BLaER1 (cell line): ENCODE results near the gene KLK15.

ENCODE experiments used
- H3K27ac ChIP-seq: shearing (Covaris generic); formaldehyde crosslinking; 2 replicates; pipeline ENCODE4 v1.8.1; 2022
- H3K27me3 ChIP-seq: shearing (Covaris generic); formaldehyde crosslinking; 2 replicates; pipeline ENCODE4 v1.8.1; 2022
- H3K36me3 ChIP-seq: shearing (Covaris generic); formaldehyde crosslinking; 2 replicates; pipeline ENCODE4 v1.8.1; 2022
- H3K4me1 ChIP-seq: shearing (Covaris generic); formaldehyde crosslinking; 2 replicates; pipeline ENCODE4 v1.8.1; 2022
- H3K4me2 ChIP-seq: shearing (Covaris generic); formaldehyde crosslinking; 2 replicates; pipeline ENCODE4 v1.8.1; 2022
- H3K4me3 ChIP-seq: shearing (Covaris generic); formaldehyde crosslinking; 2 replicates; pipeline ENCODE4 v1.8.1; 2022
- H3K9ac ChIP-seq: shearing (Covaris generic); formaldehyde crosslinking; 2 replicates; pipeline ENCODE4 v1.8.1; 2022
- H3K9me3 ChIP-seq: shearing (Covaris generic); formaldehyde crosslinking; 2 replicates; pipeline ENCODE4 v1.8.1; 2022
- H4K20me1 ChIP-seq: shearing (Covaris generic); formaldehyde crosslinking; 2 replicates; pipeline ENCODE4 v1.8.1; 2022
- Cebpa-rat ChIP-seq: shearing (Covaris generic); IDR thresholded peaks from 2 replicates; pipeline ENCODE4 v1.8.1; 2022

KLK15 gene

GRCh38 chr19:50835103-50835784 lies 1.9 kb upstream of the KLK15 start:
- no peak for TF ChIP-seq Cebpa-rat
- peak overlapping the region; percentile 96 for H3K4me2 ChIP-seq
- peaks cover 40% of the 10 kb centered on the region for H3K4me1 ChIP-seq
- H3K9me3 ChIP-seq: no peaks in the 10 kb centered on the region
- H4K20me1 ChIP-seq: no peaks in the 10 kb centered on the region
- peak overlapping the region; percentile 64 for H3K27ac ChIP-seq
- H3K27me3 ChIP-seq: no peaks in the 10 kb centered on the region
- H3K36me3 ChIP-seq: no peaks in the 10 kb centered on the region
- peak overlapping the region; percentile 77 for H3K4me3 ChIP-seq
- H3K9ac ChIP-seq: peak overlapping the region; percentile 79

GRCh38 chr19:50833802-50834167 lies 411 bp upstream of the KLK15 start:
- H3K27me3 ChIP-seq: no peaks in the 10 kb centered on the region
- no peak overlapping the region for H3K9ac ChIP-seq
- no peaks in the 10 kb centered on the region for H3K36me3 ChIP-seq
- no peak overlapping the region for H3K4me2 ChIP-seq
- no peaks in the 10 kb centered on the region for H4K20me1 ChIP-seq
- peaks cover 50% of the 10 kb centered on the region for H3K4me1 ChIP-seq
- no peak for TF ChIP-seq Cebpa-rat
- no peak overlapping the region for H3K4me3 ChIP-seq
- H3K27ac ChIP-seq: no peak overlapping the region
- H3K9me3 ChIP-seq: no peaks in the 10 kb centered on the region

- Histone ChIP-seq H3K9me3 (no peaks in the 10 kb centered on the region), H3K9ac (no peak overlapping the region), H3K27ac (no peak overlapping the region), H3K4me1 (peaks cover 39% of the 10 kb centered on the region), H3K36me3 (no peaks in the 10 kb centered on the region), H3K27me3 (no peaks in the 10 kb centered on the region), H3K4me2 (no peak overlapping the region), H3K4me3 (no peak overlapping the region), H4K20me1 (no peaks in the 10 kb centered on the region)
- TF ChIP-seq Cebpa-rat: no peak
Measured at GRCh38 chr19:50832666-50833065, 708 bp downstream of the KLK15 start.

GRCh38 chr19:50831026-50831396 lies 2.4 kb downstream of the KLK15 start:
- Histone ChIP-seq H3K4me3 (no peak overlapping the region), H4K20me1 (no peaks in the 10 kb centered on the region), H3K9ac (no peak overlapping the region), H3K27me3 (no peaks in the 10 kb centered on the region), H3K27ac (no peak overlapping the region), H3K4me2 (no peak overlapping the region), H3K4me1 (peaks cover 23% of the 10 kb centered on the region), H3K9me3 (peaks cover 12% of the 10 kb centered on the region; the same call in 1 of the 2 replicates), H3K36me3 (no peaks in the 10 kb centered on the region)
- no peak for TF ChIP-seq Cebpa-rat

DNA sequence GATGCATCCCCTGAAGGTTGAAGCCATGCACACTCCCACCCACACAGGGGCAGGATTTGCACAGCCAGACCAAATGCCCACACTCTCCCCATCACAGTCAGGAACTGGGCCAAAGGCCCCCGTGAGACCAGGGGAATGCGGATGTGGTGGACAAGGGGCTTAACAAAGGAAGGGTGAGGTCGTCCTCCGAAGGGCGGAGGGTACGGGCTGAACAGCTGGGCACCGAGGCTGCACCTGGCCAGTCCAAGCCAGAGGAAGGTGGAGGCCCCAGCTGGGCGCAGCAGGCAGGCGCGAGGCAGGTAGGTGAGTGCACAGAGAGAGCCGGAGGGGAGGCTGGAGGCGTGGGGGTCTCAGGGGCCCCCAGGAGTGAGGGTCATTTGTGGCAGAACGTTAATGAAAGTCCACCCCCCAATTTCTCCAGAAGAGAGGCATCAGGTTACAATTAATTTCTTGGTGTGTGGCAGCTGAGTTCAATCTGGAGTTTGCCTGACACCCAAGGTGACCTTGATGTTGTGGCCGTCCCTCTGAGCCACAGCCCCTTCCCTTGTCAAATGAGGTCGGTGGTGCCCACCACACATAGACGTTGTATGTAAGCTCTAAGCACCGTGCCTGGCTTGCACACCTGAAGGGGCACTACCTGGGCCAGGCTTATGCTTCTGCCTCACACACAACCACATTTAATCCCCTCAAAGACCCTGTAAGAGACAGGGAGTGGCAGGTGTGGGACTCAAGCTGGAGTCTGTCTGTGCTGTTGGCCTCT lies 2.9 kb downstream of the KLK15 start:
- Histone ChIP-seq H3K27ac (no peak overlapping the region), H3K4me3 (no peak overlapping the region), H3K4me1 (peaks cover 21% of the 10 kb centered on the region), H3K9ac (no peak overlapping the region; the same call in 1 of the 2 replicates), H3K4me2 (no peak overlapping the region), H3K36me3 (no peaks in the 10 kb centered on the region), H4K20me1 (no peaks in the 10 kb centered on the region), H3K9me3 (peaks cover 12% of the 10 kb centered on the region; the same call in 1 of the 2 replicates), H3K27me3 (no peaks in the 10 kb centered on the region)
- no peak for TF ChIP-seq Cebpa-rat

DNA sequence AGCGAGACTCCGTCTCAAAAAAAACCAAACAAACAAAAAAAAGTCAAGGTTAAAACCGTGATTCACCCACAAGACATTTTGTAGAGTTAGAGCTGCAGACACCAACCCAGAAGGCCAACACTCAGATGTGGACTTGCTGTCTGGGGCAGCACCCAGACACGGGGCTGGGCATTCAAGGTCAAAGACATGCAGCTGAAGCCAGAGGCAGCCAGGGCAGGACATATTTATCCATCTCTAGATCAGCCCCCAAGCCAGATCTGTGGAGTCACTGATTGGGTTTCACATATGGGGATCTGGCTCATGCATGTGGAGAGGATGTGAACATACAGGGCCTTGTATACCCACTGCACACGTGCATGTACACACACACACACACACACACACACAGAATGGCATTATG lies 3.6 kb downstream of the KLK15 start:
- Histone ChIP-seq H4K20me1 (no peaks in the 10 kb centered on the region), H3K4me1 (peaks cover 14% of the 10 kb centered on the region), H3K27me3 (no peaks in the 10 kb centered on the region), H3K4me2 (no peak overlapping the region), H3K27ac (no peak overlapping the region), H3K36me3 (no peaks in the 10 kb centered on the region), H3K9ac (no peak overlapping the region; the same call in 1 of the 2 replicates), H3K4me3 (no peak overlapping the region), H3K9me3 (peaks cover 12% of the 10 kb centered on the region; the same call in 1 of the 2 replicates)
- TF ChIP-seq Cebpa-rat: no peak

GRCh38 chr19:50827476-50827875 lies 5.9 kb downstream of the KLK15 start:
- H3K4me1 ChIP-seq: peaks cover 33% of the 10 kb centered on the region
- no peak overlapping the region for H3K4me2 ChIP-seq
- no peaks in the 10 kb centered on the region for H4K20me1 ChIP-seq
- no peak overlapping the region for H3K9ac ChIP-seq
- no peak overlapping the region for H3K27ac ChIP-seq
- no peaks in the 10 kb centered on the region for H3K36me3 ChIP-seq
- peaks cover 12% of the 10 kb centered on the region; the same call in 1 of the 2 replicates for H3K9me3 ChIP-seq
- no peak overlapping the region for H3K4me3 ChIP-seq
- no peaks in the 10 kb centered on the region for H3K27me3 ChIP-seq
- TF ChIP-seq Cebpa-rat: no peak

GRCh38 chr19:50826492-50827240 lies 6.7 kb downstream of the KLK15 start:
- H3K9ac ChIP-seq: no peak overlapping the region
- no peaks in the 10 kb centered on the region for H3K27me3 ChIP-seq
- H3K36me3 ChIP-seq: no peaks in the 10 kb centered on the region
- TF ChIP-seq Cebpa-rat: no peak
- H3K4me2 ChIP-seq: no peak overlapping the region
- no peaks in the 10 kb centered on the region for H4K20me1 ChIP-seq
- H3K9me3 ChIP-seq: peaks cover 12% of the 10 kb centered on the region; the same call in 1 of the 2 replicates
- no peak overlapping the region for H3K4me3 ChIP-seq
- peaks cover 41% of the 10 kb centered on the region for H3K4me1 ChIP-seq
- no peak overlapping the region for H3K27ac ChIP-seq

- Histone ChIP-seq H3K27me3 (no peaks in the 10 kb centered on the region), H3K4me2 (peak within 1 kb of the TSS; percentile 91), H3K4me1 (peaks cover 60% of the 10 kb centered on the region), H4K20me1 (no peaks in the 10 kb centered on the region), H3K9ac (no peak within 1 kb of the TSS), H3K4me3 (no peak within 1 kb of the TSS), H3K27ac (peak within 1 kb of the TSS; percentile 81), H3K36me3 (no peaks in the 10 kb centered on the region), H3K9me3 (peaks cover 12% of the 10 kb centered on the region; the same call in 1 of the 2 replicates)
- no peak for TF ChIP-seq Cebpa-rat
Measured at GRCh38 chr19:50823389-50824042, 9.9 kb downstream of the KLK15 start, which contains the start of gene KLK1. TSS of gene KLK1 (minus strand) at chr19:50823787. CDS start at chr19:50823748, 39 bp downstream.
